DMS79 treated with DMSO at 0.1 percent for 48 hours (cell line): ENCODE results near the gene DLEU7.

Experiments used
- DNase-seq: peaks from one replicate; lab custom pipeline; 2025; lab: John Stamatoyannopoulos, UW

DLEU7 gene

GRCh38 chr13:50793026-50793425, 50.5 kb downstream of the DLEU7 start:
- no peak for DNase-seq

GRCh38 chr13:50788551-50789210, 54.8 kb downstream of the DLEU7 start:
- DNase-seq, result no peak

- no peak for DNase-seq
These were observed 55.9 kb downstream of the DLEU7 start for GRCh38 chr13:50787316-50788195.

- DNase-seq, result no peak
These were observed 59.7 kb downstream of the DLEU7 start for GRCh38 chr13:50783717-50784290.

DNA sequence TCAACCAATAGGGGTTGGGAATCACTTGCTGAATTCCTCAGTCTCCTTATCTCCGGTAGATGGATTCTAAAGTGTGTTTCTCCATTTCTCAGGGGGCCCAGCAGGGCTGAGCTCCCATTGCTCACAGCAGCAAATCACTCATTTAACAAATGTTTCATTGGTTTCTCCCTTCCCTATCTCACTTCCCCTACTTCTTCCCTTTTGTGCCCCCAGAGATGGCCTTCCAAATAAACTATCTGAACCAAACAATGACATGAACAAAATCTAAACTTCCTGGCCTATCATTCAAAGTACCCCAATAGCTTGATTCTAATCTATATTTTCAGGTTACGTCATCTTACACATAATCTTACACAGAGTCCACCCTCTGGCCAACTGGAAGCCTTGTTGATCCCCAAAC, 60.4 kb downstream of the DLEU7 start:
- no peak for DNase-seq

DNA sequence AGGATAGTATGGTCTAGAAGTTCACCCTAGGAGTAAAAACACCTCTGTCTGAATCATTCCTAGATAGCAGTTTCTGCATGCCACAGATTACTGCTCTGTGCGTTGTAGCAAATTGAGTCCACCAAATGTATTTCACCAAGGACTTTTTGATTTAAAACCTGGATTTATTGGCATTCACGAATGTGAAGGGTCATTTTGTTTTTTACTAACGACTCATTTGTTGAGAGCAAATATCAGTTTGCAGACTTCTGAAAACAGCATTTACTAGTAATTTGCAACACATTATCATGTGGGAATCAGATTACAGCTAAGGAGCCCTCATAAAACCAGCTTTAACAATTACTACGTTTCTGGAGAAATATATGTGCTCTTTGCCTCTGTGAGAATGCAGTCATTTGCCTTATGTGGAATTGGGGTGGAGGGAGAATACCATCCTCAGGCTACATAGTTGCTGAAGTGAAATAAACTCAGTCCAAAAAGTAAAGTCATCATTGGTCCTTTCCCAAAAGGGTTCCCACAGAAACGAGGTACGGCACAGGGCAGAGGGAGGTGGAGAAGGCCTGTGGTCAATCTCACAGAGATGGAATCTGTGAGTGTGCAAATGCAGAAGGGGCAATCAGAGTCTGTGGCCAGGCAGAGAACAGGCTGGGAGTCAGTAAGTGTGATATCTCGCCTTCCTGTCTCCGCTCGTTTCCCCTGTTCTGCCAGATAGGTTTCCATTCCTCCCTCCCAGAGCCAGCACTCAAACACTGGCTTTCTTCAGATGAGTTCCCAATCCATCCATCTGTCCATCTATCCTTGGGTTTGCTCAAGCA, 63.1 kb downstream of the DLEU7 start:
- DNase-seq, result no peak

GRCh38 chr13:50779443-50780200, 63.9 kb downstream of the DLEU7 start:
- DNase-seq, result no peak
